Astrocyte (in vitro differentiated cells and primary cell): ENCODE data around the gene MRPL4.

Source experiments
- EZH2 ChIP-seq: IDR thresholded peaks from 2 replicates; pipeline ENCODE4 v1.6.1; 2012; ENCODE audit warnings: mild to moderate bottlenecking, low read length, inconsistent platforms; ENCODE audit not compliant: insufficient read depth
- TF ChIP-seq, protein P1 (sequence below): IDR thresholded peaks from 2 replicates; pipeline ENCODE4 v1.5.1; 2011; ENCODE audit warnings: low read depth, mild to moderate bottlenecking, inconsistent platforms, low read length, moderate library complexity; ENCODE audit not compliant: insufficient read depth

- no peak for TF ChIP-seq EZH2
- TF ChIP-seq, protein P1, sequence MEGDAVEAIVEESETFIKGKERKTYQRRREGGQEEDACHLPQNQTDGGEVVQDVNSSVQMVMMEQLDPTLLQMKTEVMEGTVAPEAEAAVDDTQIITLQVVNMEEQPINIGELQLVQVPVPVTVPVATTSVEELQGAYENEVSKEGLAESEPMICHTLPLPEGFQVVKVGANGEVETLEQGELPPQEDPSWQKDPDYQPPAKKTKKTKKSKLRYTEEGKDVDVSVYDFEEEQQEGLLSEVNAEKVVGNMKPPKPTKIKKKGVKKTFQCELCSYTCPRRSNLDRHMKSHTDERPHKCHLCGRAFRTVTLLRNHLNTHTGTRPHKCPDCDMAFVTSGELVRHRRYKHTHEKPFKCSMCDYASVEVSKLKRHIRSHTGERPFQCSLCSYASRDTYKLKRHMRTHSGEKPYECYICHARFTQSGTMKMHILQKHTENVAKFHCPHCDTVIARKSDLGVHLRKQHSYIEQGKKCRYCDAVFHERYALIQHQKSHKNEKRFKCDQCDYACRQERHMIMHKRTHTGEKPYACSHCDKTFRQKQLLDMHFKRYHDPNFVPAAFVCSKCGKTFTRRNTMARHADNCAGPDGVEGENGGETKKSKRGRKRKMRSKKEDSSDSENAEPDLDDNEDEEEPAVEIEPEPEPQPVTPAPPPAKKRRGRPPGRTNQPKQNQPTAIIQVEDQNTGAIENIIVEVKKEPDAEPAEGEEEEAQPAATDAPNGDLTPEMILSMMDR, result no peak
These were observed 5.1 kb downstream of the MRPL4 start for GRCh38 chr19:10256970-10257615.
